HepG2 (cell line): ENCODE results near the gene RANBP3. TPM values are rescaled to one million over a fixed set of nuclear protein-coding genes. Genes with fewer than 3 reads are reported as not detected.

Experiments used
- ATAC-seq: fragments of 200-7000 bp; cut with Tn5 transposase; 3 replicates; pipeline ENCODE4 v1.9.1; 2020; ENCODE audit warnings: mild to moderate bottlenecking, moderate library complexity
- BruUV-seq: library from RNA; stranded (reverse); fragments of 400-500 nt; replicated peaks from 2 replicates; lab custom pipeline; 2021; lab: Mats Ljungman, UMichigan
- CTCF ChIA-PET: fragments of 300-600 bp; formaldehyde crosslinking; extraction: SDS; loops from one replicate; lab custom pipeline; 2021; ENCODE audit warnings: low total read pairs, inconsistent platforms, low intra/inter-chr PET ratio; lab: Yijun Ruan, JAX
- POLR2A ChIA-PET: fragments of 350-600 bp; sonication (Branson Sonifier 250); formaldehyde crosslinking; loops from one replicate; lab custom pipeline; 2020; ENCODE audit warnings: antibody characterized with exemption, inconsistent platforms; lab: Yijun Ruan, JAX
- DNase-seq: peaks from one replicate; pipeline ENCODE4 v3.0.0-alpha.2; 2015; ENCODE audit warnings: low spot score
- FAIRE-seq: peaks from 3 replicates; lab custom pipeline; 2011; peaks lifted over from hg19 to GRCh38; lab: Jason Lieb, UNC
- H2AFZ ChIP-seq: one replicate; pipeline ENCODE4 v1.6.1; 2011; ENCODE audit warnings: low read length, inconsistent platforms
- H3K27ac ChIP-seq: fragments of 300-600 bp; 3 replicates; pipeline ENCODE4 v1.8.0; 2011; ENCODE audit warnings: mixed run types, mild to moderate bottlenecking, mixed read lengths, low read length, inconsistent platforms; ENCODE audit not compliant: insufficient read depth; ENCODE audit errors: extremely low read length
- H3K27me3 ChIP-seq, 2 experiments: fragments of 200-600 bp in 1 of 2; 2 replicates in 1 of 2; 3 replicates in 1 of 2; pipeline versions ENCODE4 v1.6.0 to v1.8.0; 2011; ENCODE audit warnings: low read length in 2 of 2, mild to moderate bottlenecking in 2 of 2, moderate library complexity in 2 of 2, inconsistent platforms in 1 of 2; ENCODE audit not compliant: insufficient read depth in 2 of 2, control insufficient read depth in 1 of 2
- H3K36me3 ChIP-seq, 2 experiments: fragments of 200-600 bp in 1 of 2; replicated peaks in 1 of 2; 2 replicates in 1 of 2; 3 replicates in 1 of 2; pipeline versions ENCODE4 v1.5.1 to v1.8.0; 2011; ENCODE audit warnings: low read length in 2 of 2, inconsistent platforms in 1 of 2; ENCODE audit not compliant: insufficient read depth in 2 of 2, control insufficient read depth in 1 of 2
- H3K4me1 ChIP-seq: 2 replicates; pipeline ENCODE4 v1.5.1; 2012; ENCODE audit warnings: low read length, inconsistent platforms; ENCODE audit not compliant: insufficient read depth
- H3K4me2 ChIP-seq: 2 replicates; pipeline ENCODE4 v1.6.0; 2011; ENCODE audit warnings: low read depth, low read length, inconsistent platforms
- H3K4me3 ChIP-seq, 3 experiments: fragments of 200-600 bp in 1 of 3; sonication (generic), shearing (Covaris generic) in 1 of 3; replicated peaks in 1 of 3; 2 replicates each; pipeline ENCODE4 v1.5.1; 2011 to 2016; ENCODE audit warnings: low read length in 3 of 3, inconsistent platforms in 2 of 3, low read depth in 2 of 3, mild to moderate bottlenecking in 2 of 3, control low read depth in 1 of 3, mixed read lengths in 1 of 3; ENCODE audit not compliant: insufficient read depth in 1 of 3
- H3K79me2 ChIP-seq: one replicate; pipeline ENCODE4 v1.6.1; 2011; ENCODE audit warnings: low read length, inconsistent platforms; ENCODE audit not compliant: insufficient read depth
- H3K9ac ChIP-seq: 2 replicates; pipeline ENCODE4 v1.6.0; 2011; ENCODE audit warnings: mild to moderate bottlenecking, low read depth, low read length, inconsistent platforms; ENCODE audit not compliant: insufficient read depth
- H3K9me3 ChIP-seq: 2 replicates; pipeline ENCODE4 v1.5.1; 2012; ENCODE audit warnings: mild to moderate bottlenecking, low read length
- H4K20me1 ChIP-seq: 2 replicates; pipeline ENCODE4 v1.6.0; 2011; ENCODE audit warnings: inconsistent platforms, mild to moderate bottlenecking, low read length, moderate library complexity; ENCODE audit not compliant: insufficient read depth
- CEBPB ChIP-seq: IDR thresholded peaks from 2 replicates; pipeline ENCODE4 v1.6.1; 2011; ENCODE audit warnings: low read depth, low read length, improper control_type of control experiment, borderline replicate concordance
- DMAP1 ChIP-seq: IDR thresholded peaks from 2 replicates; pipeline ENCODE4 v1.6.1; 2016
- TEAD2 ChIP-seq: sonication (generic); formaldehyde crosslinking; IDR thresholded peaks from 2 replicates; pipeline ENCODE4 v1.9.0; 2021; ENCODE audit warnings: missing genetic modification reagents
- ZNF281 ChIP-seq: sonication (generic); formaldehyde crosslinking; IDR thresholded peaks from 2 replicates; pipeline ENCODE4 v1.4.0; 2020; ENCODE audit warnings: missing genetic modification reagents, borderline replicate concordance
- ZNF687 ChIP-seq: sonication (generic); formaldehyde crosslinking; IDR thresholded peaks from 2 replicates; pipeline ENCODE4 v1.5.1; 2020; ENCODE audit warnings: mild to moderate bottlenecking, missing genetic modification reagents, moderate library complexity
- WGBS: methylation state at CpG from one replicate; pipeline ENCODE4 v1.1.6; 2017; ENCODE audit warnings: low lambda C conversion rate; 5-methylcytosine and 5-hydroxymethylcytosine counted together
- in situ Hi-C: cut with HindIII; loops from 2 replicates; pipeline ENCODE4 v1.10.0; 2017; ENCODE audit warnings: low pct_unique_long_range_greater_than_20kb; ENCODE audit not compliant: extremely low pct_ligation_motif_present
- intact Hi-C: fragments of 100-400 bp; cut with micrococcal nuclease; formaldehyde crosslinking; loops from one replicate; pipeline ENCODE4 v1.10.0; 2022; ENCODE audit not compliant: unreplicated experiment
- polyA plus RNA-seq, 8 experiments: library from polyadenylated mRNA; depleted of rRNA in 3 of 8; stranded (reverse) in 7 of 8; unstranded in 1 of 8; fragments of >200 nt; fragmentation: Illumina TruSeq in 4 of 8; extraction: Trizol in 4 of 8; gene quantifications; 2 replicates each; pipeline versions ENCODE4 v1.2.1 to v1.2.3, GENCODE V29; 2011 to 2016; ENCODE audit warnings: low read depth in 4 of 8, missing spikeins in 1 of 8, mixed read lengths in 1 of 8; ENCODE audit not compliant: insufficient read depth in 1 of 8
- total RNA-seq, 5 experiments: library from RNA; depleted of rRNA; stranded (reverse); fragments of >200 nt; fragmentation: Illumina TruSeq; extraction: Trizol; gene quantifications; 2 replicates each; pipeline ENCODE4 v1.2.3, GENCODE V29; 2016; ENCODE audit warnings: low read depth in 1 of 5

RANBP3 gene
- total and polyA plus RNA-seq, 2 of the 13 experiments (the other 11 are each of a cell fraction or from before 2014, with no cell fraction given): 39.5 to 149 TPM

GRCh38 chr19:6011206-6011605 lies 33.3 kb upstream of the RANBP3 start:
- Histone ChIP-seq H3K4me3 (peak overlapping the region in 1 of 3 experiments; percentile 5; a peak in 1 of 6 replicates), H3K27me3 (peaks cover 0 to 6% of the 10 kb centered on the region in 2 experiments; a peak in 1 of 5 replicates), H3K4me1 (peaks cover 47% of the 10 kb centered on the region), H3K36me3 (no peaks in the 10 kb centered on the region), H3K79me2 (no peaks in the 10 kb centered on the region), H3K27ac (no peak overlapping the region), H3K4me2 (peak overlapping the region; percentile 16), H2AFZ (no peak overlapping the region), H3K9me3 (no peaks in the 10 kb centered on the region), H3K9ac (no peak overlapping the region), H4K20me1 (no peaks in the 10 kb centered on the region)
- intact Hi-C loops (no loop called here), in situ Hi-C loops (no loop called here)
- TF ChIP-seq TEAD2 (CRISPR knock-in tag): no peak
- peak; percentile 45 for TF ChIP-seq ZNF687 (CRISPR knock-in tag)
- DNase-seq (no peak), FAIRE-seq (no peak), ATAC-seq (no peak)
- ChIA-PET CTCF (no interaction called here), POLR2A (no interaction called here)
- no TSS peak for BruUV-seq
- no CpG with 5 or more reads among the region's 10 CpGs for whole genome bisulfite sequencing

DNA sequence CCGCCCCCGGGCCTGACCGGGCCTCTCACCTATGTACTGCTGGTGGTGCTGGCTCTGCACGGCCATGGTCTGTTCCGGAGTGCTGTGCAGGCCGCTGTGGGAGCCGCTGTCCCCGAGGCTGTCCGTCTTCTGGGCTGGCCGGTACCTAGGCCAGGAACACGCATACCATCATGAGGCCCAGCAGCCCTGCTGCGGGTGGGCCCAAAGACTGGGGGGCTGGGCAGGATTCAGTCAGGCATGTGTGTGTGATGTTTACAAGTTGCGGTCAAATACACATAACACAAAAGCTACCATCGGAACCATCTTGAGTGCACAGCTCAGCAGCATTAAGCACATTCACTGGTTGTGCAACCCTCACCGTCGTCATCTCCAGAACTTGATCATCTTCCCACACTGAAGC lies 32.2 kb upstream of the RANBP3 start:
- Histone ChIP-seq H3K27me3 (peaks cover 0 to 3% of the 10 kb centered on the region in 2 experiments; a peak in 1 of 5 replicates), H3K27ac (no peak overlapping the region), H3K9me3 (no peaks in the 10 kb centered on the region), H4K20me1 (no peaks in the 10 kb centered on the region), H3K4me3 (no peak overlapping the region), H3K79me2 (no peaks in the 10 kb centered on the region), H3K4me1 (peaks cover 47% of the 10 kb centered on the region), H3K9ac (no peak overlapping the region), H3K36me3 (no peaks in the 10 kb centered on the region), H2AFZ (no peak overlapping the region), H3K4me2 (peak overlapping the region; percentile 30; the same call in 1 of the 2 replicates)
- CTCF ChIA-PET: no interaction called here
- POLR2A ChIA-PET: no interaction called here
- no peak for DNase-seq
- FAIRE-seq: no peak
- 25% methylated on average over 13 of the region's 16 CpGs for WGBS
- no TSS peak for BruUV-seq
- intact Hi-C loops (no loop called here), in situ Hi-C loops (no loop called here)
- peak; percentile 71 for ATAC-seq
- TF ChIP-seq ZNF687 (CRISPR knock-in tag) (peak; percentile 56), DMAP1 (CRISPR knock-in tag) (no peak), ZNF281 (CRISPR knock-in tag) (no peak), CEBPB (peak; percentile 55)
